ENCODE data around the gene RPGRIP1L.

Gene RPGRIP1L

DNA sequence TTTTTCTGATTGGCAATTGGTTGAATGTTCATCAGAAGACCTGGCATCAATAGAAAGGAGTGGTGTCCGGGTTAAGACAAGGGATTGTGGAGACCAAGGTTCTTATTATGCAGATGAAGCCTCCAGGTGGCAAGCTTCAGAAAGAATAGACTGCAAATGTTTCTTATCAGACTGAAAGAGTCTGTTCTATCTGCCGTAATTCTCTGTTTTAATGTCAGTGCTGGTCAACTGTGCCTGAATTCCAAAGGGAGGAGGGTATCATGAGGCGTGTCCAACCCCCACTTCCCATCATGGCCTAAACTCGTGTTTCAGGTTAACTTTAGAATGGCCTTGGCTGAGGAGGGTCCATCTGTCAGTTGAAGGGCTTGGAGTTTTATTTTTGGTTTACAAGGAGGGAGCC is 140.2 kb downstream of the RPGRIP1L start:
- no peaks in the 10 kb centered on the region for H3K9me3 ChIP-seq
- H3K27ac ChIP-seq: no peak overlapping the region
- TF ChIP-seq, protein P1, sequence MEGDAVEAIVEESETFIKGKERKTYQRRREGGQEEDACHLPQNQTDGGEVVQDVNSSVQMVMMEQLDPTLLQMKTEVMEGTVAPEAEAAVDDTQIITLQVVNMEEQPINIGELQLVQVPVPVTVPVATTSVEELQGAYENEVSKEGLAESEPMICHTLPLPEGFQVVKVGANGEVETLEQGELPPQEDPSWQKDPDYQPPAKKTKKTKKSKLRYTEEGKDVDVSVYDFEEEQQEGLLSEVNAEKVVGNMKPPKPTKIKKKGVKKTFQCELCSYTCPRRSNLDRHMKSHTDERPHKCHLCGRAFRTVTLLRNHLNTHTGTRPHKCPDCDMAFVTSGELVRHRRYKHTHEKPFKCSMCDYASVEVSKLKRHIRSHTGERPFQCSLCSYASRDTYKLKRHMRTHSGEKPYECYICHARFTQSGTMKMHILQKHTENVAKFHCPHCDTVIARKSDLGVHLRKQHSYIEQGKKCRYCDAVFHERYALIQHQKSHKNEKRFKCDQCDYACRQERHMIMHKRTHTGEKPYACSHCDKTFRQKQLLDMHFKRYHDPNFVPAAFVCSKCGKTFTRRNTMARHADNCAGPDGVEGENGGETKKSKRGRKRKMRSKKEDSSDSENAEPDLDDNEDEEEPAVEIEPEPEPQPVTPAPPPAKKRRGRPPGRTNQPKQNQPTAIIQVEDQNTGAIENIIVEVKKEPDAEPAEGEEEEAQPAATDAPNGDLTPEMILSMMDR (IDR thresholded peaks at IDR 0.05): no peak
- no peaks in the 10 kb centered on the region for H3K36me3 ChIP-seq
- H3K27me3 ChIP-seq: peaks cover under 1% of the 10 kb centered on the region
- H3K4me1 ChIP-seq (ENCODE audit: control insufficient read depth in 1 of 2, insufficient read depth in 1 of 2, low read depth in 1 of 2, low read length in 1 of 2): no peaks in the 10 kb centered on the region
- no peak overlapping the region for H3K4me3 ChIP-seq (ENCODE audit: low read depth in 1 of 2, low read length in 1 of 2)

DNA sequence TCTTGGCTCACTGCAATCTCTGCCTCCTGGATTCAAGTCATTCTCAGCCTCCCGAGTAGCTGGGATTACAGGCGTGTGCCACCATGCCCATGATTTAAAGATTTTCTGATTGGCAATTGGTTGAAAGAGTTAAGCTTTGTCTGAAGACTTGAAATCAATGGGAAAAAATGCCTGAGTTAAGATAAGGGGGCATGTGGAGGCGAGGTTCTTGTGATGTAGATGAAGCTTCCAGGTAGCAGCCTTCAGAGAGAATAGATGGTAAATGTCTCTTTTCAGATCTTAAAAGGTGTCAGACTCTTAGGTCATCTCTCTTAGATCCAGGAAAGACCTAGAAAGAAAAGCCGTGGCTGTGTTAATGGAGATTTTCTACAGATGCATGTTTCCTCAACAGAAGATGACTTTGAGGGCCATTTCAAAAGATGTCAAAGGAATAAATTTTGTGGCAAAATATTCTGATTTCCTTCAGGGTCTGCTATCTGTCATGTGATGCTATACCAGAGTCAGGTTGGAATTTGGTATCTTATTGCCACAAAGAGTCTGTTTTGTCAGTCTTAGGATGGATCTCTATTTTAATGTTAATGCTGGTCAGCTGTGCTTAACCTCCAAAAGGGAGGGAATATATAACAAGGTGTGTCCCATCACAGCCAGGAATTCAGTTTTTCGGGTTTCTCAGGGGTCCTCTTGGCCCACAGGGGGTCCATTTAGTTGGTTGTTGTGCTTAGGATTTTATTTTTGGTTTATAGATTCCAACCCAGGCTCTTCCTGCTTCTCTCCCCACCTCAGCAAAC is 142.4 kb downstream of the RPGRIP1L start:
- TF ChIP-seq, protein P1 (IDR thresholded peaks at IDR 0.05): no peak
- no peak overlapping the region for H3K4me3 ChIP-seq (ENCODE audit: low read depth in 1 of 2, low read length in 1 of 2)
- no peaks in the 10 kb centered on the region for H3K4me1 ChIP-seq (ENCODE audit: control insufficient read depth in 1 of 2, insufficient read depth in 1 of 2, low read depth in 1 of 2, low read length in 1 of 2)
- no peak overlapping the region for H3K27ac ChIP-seq
- H3K9me3 ChIP-seq: no peaks in the 10 kb centered on the region
- H3K36me3 ChIP-seq: no peaks in the 10 kb centered on the region
- no peaks in the 10 kb centered on the region for H3K27me3 ChIP-seq

DNA sequence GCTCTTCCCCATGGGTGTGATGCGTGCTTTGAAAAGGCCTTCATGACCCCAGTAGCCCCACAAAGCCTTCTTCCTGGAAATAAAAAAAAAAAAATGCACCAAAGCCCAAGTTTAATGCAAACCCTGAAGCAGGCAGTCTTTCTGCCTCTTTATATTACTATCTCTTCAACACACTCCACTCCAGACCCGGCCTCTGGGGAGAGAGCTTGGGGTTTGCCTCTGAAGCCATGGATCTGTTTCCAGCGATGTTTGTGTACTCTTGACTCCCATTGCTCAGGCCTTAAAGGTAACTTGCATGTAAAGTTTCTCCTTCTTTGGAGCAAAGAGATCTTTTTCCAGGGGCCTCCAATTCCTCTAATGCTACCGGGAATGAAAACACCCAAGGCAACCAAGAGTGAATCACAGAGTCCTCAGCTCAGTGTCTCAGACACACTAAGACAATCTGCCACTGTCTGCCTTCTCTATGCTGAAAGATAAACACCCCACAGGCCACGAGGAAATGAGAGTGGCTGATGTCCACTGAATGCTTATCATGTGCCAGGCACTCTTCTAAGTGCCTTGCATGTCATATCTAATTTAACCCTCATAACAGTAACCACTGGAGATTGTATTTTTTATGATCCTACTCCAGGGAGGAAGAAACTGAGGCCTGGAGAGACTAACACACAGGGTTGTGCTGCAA is 144.2 kb downstream of the RPGRIP1L start:
- TF ChIP-seq, protein P1 (IDR thresholded peaks at IDR 0.05): no peak
- H3K27ac ChIP-seq: no peak overlapping the region

DNA sequence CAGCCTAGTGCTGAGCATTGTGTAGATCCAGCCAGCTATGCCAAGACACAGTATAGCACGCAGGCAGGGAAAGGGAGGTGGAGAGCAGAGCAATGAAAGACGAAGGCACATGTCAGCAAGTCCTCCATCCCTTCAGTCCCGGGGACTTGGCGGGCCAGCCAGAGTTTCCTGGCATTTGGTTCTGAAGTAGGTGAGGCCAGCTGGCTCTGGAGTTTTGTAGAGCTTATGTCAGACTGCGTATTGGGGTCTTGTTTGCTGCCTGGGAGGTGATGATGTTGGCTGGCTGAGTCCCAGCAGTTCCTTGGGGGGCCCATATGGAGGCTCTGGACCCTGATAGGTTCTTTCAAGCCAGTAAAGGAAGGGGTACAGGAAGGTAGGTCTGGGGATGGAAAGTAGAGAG is 144.9 kb downstream of the RPGRIP1L start:
- Histone ChIP-seq H3K4me3 (ENCODE audit: low read depth in 1 of 2, low read length in 1 of 2) (no peak overlapping the region), H3K27me3 (peaks cover 11% of the 10 kb centered on the region), H3K9me3 (no peaks in the 10 kb centered on the region), H3K27ac (no peak overlapping the region), H3K36me3 (no peaks in the 10 kb centered on the region), H3K4me1 (ENCODE audit: control insufficient read depth in 1 of 2, insufficient read depth in 1 of 2, low read depth in 1 of 2, low read length in 1 of 2) (no peaks in the 10 kb centered on the region)
- TF ChIP-seq, protein P1 (IDR thresholded peaks at IDR 0.05): no peak

More for the DNA sequence above, 144.2 kb downstream of the RPGRIP1L start:
- Histone ChIP-seq H3K9me3 (no peaks in the 10 kb centered on the region), H3K4me1 (ENCODE audit: control insufficient read depth in 1 of 2, insufficient read depth in 1 of 2, low read depth in 1 of 2, low read length in 1 of 2) (no peaks in the 10 kb centered on the region), H3K4me3 (ENCODE audit: low read depth in 1 of 2, low read length in 1 of 2) (no peak overlapping the region), H3K36me3 (no peaks in the 10 kb centered on the region), H3K27me3 (peaks cover 4% of the 10 kb centered on the region)

GRCh38 chr16:53556521-53556920 is 147.1 kb downstream of the RPGRIP1L start:
- Histone ChIP-seq H3K36me3 (no peaks in the 10 kb centered on the region), H3K27ac (no peak overlapping the region), H3K4me1 (ENCODE audit: control insufficient read depth in 1 of 2, insufficient read depth in 1 of 2, low read depth in 1 of 2, low read length in 1 of 2) (no peaks in the 10 kb centered on the region), H3K4me3 (ENCODE audit: low read depth in 1 of 2, low read length in 1 of 2) (no peak overlapping the region), H3K27me3 (peaks cover 25% of the 10 kb centered on the region), H3K9me3 (no peaks in the 10 kb centered on the region)
- TF ChIP-seq, protein P1 (IDR thresholded peaks at IDR 0.05): no peak

Data from neutrophil (primary cell).